HepG2 (cell line): ENCODE measurements around the gene ARFGAP3. TPM values are rescaled to one million over a fixed set of nuclear protein-coding genes. Genes with fewer than 3 reads are reported as not detected.

Source experiments
- ATF7 ChIP-seq, 2 experiments: fragments of 450-650 bp in 1 of 2; sonication (generic) in 1 of 2; formaldehyde crosslinking in 1 of 2; IDR thresholded peaks; 2 replicates each; pipeline versions ENCODE4 v1.4.0 to v1.6.1; 2016 to 2020; ENCODE audit warnings: antibody characterized with exemption in 1 of 2, mild to moderate bottlenecking in 1 of 2, missing genetic modification reagents in 1 of 2
- CREB1 ChIP-seq, 2 experiments: fragments of 450-650 bp in 1 of 2; IDR thresholded peaks; 2 replicates each; pipeline ENCODE4 v1.6.1; 2016 to 2017; ENCODE audit warnings: control low read depth in 1 of 2, mild to moderate bottlenecking in 1 of 2, missing compliant biosample characterization in 1 of 2, missing genetic modification characterization in 1 of 2
- CREM ChIP-seq, 2 experiments: sonication (generic) in 1 of 2; formaldehyde crosslinking in 1 of 2; IDR thresholded peaks; 2 replicates each; pipeline versions ENCODE4 v1.4.0 to v1.6.1; 2016 to 2020; ENCODE audit warnings: antibody characterized with exemption in 1 of 2, mild to moderate bottlenecking in 1 of 2, missing genetic modification reagents in 1 of 2
- FOXK1 ChIP-seq: sonication (generic); formaldehyde crosslinking; IDR thresholded peaks from 2 replicates; pipeline ENCODE4 v1.4.0; 2020; ENCODE audit warnings: low read depth, missing genetic modification reagents, borderline replicate concordance
- MED1 ChIP-seq: sonication (generic); formaldehyde crosslinking; IDR thresholded peaks from 2 replicates; pipeline ENCODE4 v1.4.0; 2020; ENCODE audit warnings: missing genetic modification reagents
- MEIS2 ChIP-seq: sonication (generic); formaldehyde crosslinking; IDR thresholded peaks from 2 replicates; pipeline ENCODE4 v1.9.0; 2021; ENCODE audit warnings: mild to moderate bottlenecking, missing genetic modification reagents
- MTA3 ChIP-seq: sonication (generic); formaldehyde crosslinking; IDR thresholded peaks from 2 replicates; pipeline ENCODE4 v1.4.0; 2020; ENCODE audit warnings: missing genetic modification reagents
- NRL ChIP-seq: sonication (generic); formaldehyde crosslinking; IDR thresholded peaks from 2 replicates; pipeline ENCODE4 v1.5.0; 2020; ENCODE audit warnings: missing genetic modification reagents, mild to moderate bottlenecking, moderate library complexity, borderline replicate concordance
- RBAK ChIP-seq: sonication (generic); formaldehyde crosslinking; IDR thresholded peaks from 2 replicates; pipeline ENCODE4 v1.5.1; 2020; ENCODE audit warnings: mild to moderate bottlenecking, missing genetic modification reagents
- STAT5B ChIP-seq: sonication (generic); formaldehyde crosslinking; IDR thresholded peaks from 2 replicates; pipeline ENCODE4 v1.4.0; 2020; ENCODE audit warnings: missing genetic modification reagents
- TBP ChIP-seq: sonication (generic); formaldehyde crosslinking; IDR thresholded peaks from 2 replicates; pipeline ENCODE4 v1.5.0; 2020; ENCODE audit warnings: missing genetic modification reagents
- TBX2 ChIP-seq: sonication (generic); formaldehyde crosslinking; IDR thresholded peaks from 2 replicates; pipeline ENCODE4 v1.5.0; 2020; ENCODE audit warnings: missing genetic modification reagents, mild to moderate bottlenecking, borderline replicate concordance
- TGIF2 ChIP-seq: IDR thresholded peaks from 2 replicates; pipeline ENCODE4 v1.6.1; 2016; ENCODE audit warnings: control low read depth, missing compliant biosample characterization
- TOE1 ChIP-seq: sonication (generic); formaldehyde crosslinking; IDR thresholded peaks from 2 replicates; pipeline ENCODE4 v1.4.0; 2020; ENCODE audit warnings: mild to moderate bottlenecking, missing genetic modification reagents
- TRIM24 ChIP-seq: sonication (generic); formaldehyde crosslinking; IDR thresholded peaks from 2 replicates; pipeline ENCODE4 v1.8.0; 2022; ENCODE audit warnings: mild to moderate bottlenecking, missing genetic modification reagents
- ZBTB20 ChIP-seq: sonication (generic); formaldehyde crosslinking; IDR thresholded peaks from 2 replicates; pipeline ENCODE4 v1.8.1; 2023; ENCODE audit warnings: missing genetic modification reagents, low read depth, mild to moderate bottlenecking, borderline replicate concordance
- ZFP36 ChIP-seq: fragments of 150-350 bp; IDR thresholded peaks from 2 replicates; pipeline ENCODE4 v1.6.1; 2018; ENCODE audit warnings: borderline replicate concordance, low read length, low read depth; ENCODE audit not compliant: partially characterized antibody
- ZNF253 ChIP-seq: sonication (generic); formaldehyde crosslinking; IDR thresholded peaks from 2 replicates; pipeline ENCODE4 v1.8.0; 2022; ENCODE audit warnings: mild to moderate bottlenecking, missing genetic modification reagents, borderline replicate concordance
- ZNF33B ChIP-seq: sonication (generic); formaldehyde crosslinking; IDR thresholded peaks from 2 replicates; pipeline ENCODE4 v1.5.1; 2020; ENCODE audit warnings: mild to moderate bottlenecking, missing genetic modification reagents
- ZNF777 ChIP-seq: sonication (generic); formaldehyde crosslinking; IDR thresholded peaks from 2 replicates; pipeline ENCODE4 v1.4.0; 2020; ENCODE audit warnings: missing genetic modification reagents
- ZSCAN21 ChIP-seq: sonication (generic); formaldehyde crosslinking; IDR thresholded peaks from 2 replicates; pipeline ENCODE4 v1.8.0; 2022; ENCODE audit warnings: mild to moderate bottlenecking, missing genetic modification reagents, moderate library complexity, borderline replicate concordance
- polyA plus RNA-seq, 8 experiments: library from polyadenylated mRNA; depleted of rRNA in 3 of 8; stranded (reverse) in 7 of 8; unstranded in 1 of 8; fragments of >200 nt; fragmentation: Illumina TruSeq in 4 of 8; extraction: Trizol in 4 of 8; gene quantifications; 2 replicates each; pipeline versions ENCODE4 v1.2.1 to v1.2.3, GENCODE V29; 2011 to 2016; ENCODE audit warnings: low read depth in 4 of 8, missing spikeins in 1 of 8, mixed read lengths in 1 of 8; ENCODE audit not compliant: insufficient read depth in 1 of 8
- total RNA-seq, 5 experiments: library from RNA; depleted of rRNA; stranded (reverse); fragments of >200 nt; fragmentation: Illumina TruSeq; extraction: Trizol; gene quantifications; 2 replicates each; pipeline ENCODE4 v1.2.3, GENCODE V29; 2016; ENCODE audit warnings: low read depth in 1 of 5
- TF ChIP-seq, protein P1 (sequence below): sonication (generic); formaldehyde crosslinking; IDR thresholded peaks from 2 replicates; pipeline ENCODE4 v1.4.0; 2020; ENCODE audit warnings: mild to moderate bottlenecking, low read depth, missing genetic modification reagents
- TF ChIP-seq, protein P2 (sequence below): sonication (generic); formaldehyde crosslinking; IDR thresholded peaks from 2 replicates; pipeline ENCODE4 v1.9.0; 2021; ENCODE audit warnings: missing genetic modification reagents, borderline replicate concordance
- TF ChIP-seq, protein P3 (sequence below), 2 experiments: sonication (generic) in 1 of 2; formaldehyde crosslinking in 1 of 2; IDR thresholded peaks; 2 replicates each; pipeline versions ENCODE4 v1.4.0 to v1.6.1; 2018 to 2020; ENCODE audit warnings: missing genetic modification reagents in 2 of 2, borderline replicate concordance in 1 of 2, low read depth in 1 of 2, mild to moderate bottlenecking in 1 of 2, missing biosample characterization in 1 of 2

Gene ARFGAP3
- total and polyA plus RNA-seq, 2 of the 13 experiments (the other 11 are each of a cell fraction or from before 2014, with no cell fraction given): 41.7 to 61.6 TPM

DNA sequence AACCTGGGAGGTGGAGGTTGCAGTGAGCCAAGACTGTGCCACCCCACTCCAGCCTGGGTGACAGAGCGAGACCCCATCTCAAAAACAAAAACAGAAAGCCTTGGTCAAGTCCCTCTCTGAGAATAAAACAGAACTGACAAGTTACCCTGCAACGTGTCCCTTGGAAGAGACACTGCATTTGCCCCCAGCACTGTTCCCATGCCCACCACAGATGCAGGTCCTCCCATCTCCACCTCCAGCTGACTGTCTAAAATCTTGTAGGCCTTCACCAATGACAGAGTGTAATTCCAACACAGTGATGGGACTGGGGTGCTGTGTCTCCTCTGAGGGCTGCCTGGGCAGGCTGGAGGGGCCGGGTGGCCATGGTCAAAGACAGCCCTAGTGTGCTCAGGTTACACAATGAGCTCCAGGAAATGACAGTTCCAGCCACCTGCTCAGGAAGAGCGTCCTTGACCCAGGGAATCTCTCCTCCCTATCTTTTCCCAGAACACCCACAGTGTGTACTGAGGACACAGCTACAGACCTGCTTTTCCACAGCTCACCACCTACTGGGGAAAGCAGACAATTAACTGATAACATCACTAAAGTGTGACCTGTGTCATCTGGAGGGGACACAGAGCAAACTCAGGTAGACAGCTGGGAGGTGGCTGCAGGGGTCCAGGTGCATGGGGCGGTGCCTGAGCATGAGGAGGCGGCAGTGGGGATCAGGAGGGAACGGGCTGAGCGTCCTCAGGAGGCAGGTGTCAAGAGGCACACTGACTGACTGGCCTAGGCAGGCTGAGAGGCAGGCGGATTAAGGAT, 56.4 kb downstream of the ARFGAP3 start (continued):
- TF ChIP-seq MEIS2 (CRISPR knock-in tag) (peak; percentile 84), ZBTB20 (CRISPR knock-in tag) (no peak; the same call in 1 of the 2 replicates), ZFP36 (no peak), MTA3 (no peak), RBAK (CRISPR knock-in tag) (no peak), TOE1 (CRISPR knock-in tag) (no peak), MED1 (CRISPR knock-in tag) (peak; percentile 97), FOXK1 (CRISPR knock-in tag) (peak; percentile 88; the same call in 1 of the 2 replicates), CREM (IDR thresholded peaks at IDR 0.05) (peak; percentile 98), CREM (CRISPR knock-in tag; IDR thresholded peaks at IDR 0.05) (peak; percentile 79), ZNF777 (no peak), TGIF2 (CRISPR knock-in tag) (peak; percentile 99), ZNF33B (CRISPR knock-in tag) (no peak), ZSCAN21 (CRISPR knock-in tag) (peak; percentile 78; the same call in 1 of the 2 replicates), ZNF253 (CRISPR knock-in tag) (no peak), TBX2 (peak; percentile 99), ATF7 (IDR thresholded peaks at IDR 0.05) (peak; percentile 80), ATF7 (CRISPR knock-in tag; IDR thresholded peaks at IDR 0.05) (peak; percentile 95), STAT5B (CRISPR knock-in tag) (0 out of 2 replicates have a peak, but pooled peaks have one; percentile 12), CREB1 (IDR thresholded peaks at IDR 0.05) (peak; percentile 96), CREB1 (CRISPR knock-in tag; IDR thresholded peaks at IDR 0.05) (peak; percentile 99), TRIM24 (CRISPR knock-in tag) (0 out of 2 replicates have a peak, but pooled peaks have one; percentile 45), TBP (CRISPR knock-in tag) (no peak), NRL (no peak; the same call in 1 of the 2 replicates)
- TF ChIP-seq, protein P1, sequence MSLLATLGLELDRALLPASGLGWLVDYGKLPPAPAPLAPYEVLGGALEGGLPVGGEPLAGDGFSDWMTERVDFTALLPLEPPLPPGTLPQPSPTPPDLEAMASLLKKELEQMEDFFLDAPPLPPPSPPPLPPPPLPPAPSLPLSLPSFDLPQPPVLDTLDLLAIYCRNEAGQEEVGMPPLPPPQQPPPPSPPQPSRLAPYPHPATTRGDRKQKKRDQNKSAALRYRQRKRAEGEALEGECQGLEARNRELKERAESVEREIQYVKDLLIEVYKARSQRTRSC (CRISPR knock-in tag): peak; percentile 77; the same call in 1 of the 2 replicates
- TF ChIP-seq, protein P2, sequence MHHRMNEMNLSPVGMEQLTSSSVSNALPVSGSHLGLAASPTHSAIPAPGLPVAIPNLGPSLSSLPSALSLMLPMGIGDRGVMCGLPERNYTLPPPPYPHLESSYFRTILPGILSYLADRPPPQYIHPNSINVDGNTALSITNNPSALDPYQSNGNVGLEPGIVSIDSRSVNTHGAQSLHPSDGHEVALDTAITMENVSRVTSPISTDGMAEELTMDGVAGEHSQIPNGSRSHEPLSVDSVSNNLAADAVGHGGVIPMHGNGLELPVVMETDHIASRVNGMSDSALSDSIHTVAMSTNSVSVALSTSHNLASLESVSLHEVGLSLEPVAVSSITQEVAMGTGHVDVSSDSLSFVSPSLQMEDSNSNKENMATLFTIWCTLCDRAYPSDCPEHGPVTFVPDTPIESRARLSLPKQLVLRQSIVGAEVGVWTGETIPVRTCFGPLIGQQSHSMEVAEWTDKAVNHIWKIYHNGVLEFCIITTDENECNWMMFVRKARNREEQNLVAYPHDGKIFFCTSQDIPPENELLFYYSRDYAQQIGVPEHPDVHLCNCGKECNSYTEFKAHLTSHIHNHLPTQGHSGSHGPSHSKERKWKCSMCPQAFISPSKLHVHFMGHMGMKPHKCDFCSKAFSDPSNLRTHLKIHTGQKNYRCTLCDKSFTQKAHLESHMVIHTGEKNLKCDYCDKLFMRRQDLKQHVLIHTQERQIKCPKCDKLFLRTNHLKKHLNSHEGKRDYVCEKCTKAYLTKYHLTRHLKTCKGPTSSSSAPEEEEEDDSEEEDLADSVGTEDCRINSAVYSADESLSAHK (CRISPR knock-in tag): no peak
- TF ChIP-seq, protein P3, sequence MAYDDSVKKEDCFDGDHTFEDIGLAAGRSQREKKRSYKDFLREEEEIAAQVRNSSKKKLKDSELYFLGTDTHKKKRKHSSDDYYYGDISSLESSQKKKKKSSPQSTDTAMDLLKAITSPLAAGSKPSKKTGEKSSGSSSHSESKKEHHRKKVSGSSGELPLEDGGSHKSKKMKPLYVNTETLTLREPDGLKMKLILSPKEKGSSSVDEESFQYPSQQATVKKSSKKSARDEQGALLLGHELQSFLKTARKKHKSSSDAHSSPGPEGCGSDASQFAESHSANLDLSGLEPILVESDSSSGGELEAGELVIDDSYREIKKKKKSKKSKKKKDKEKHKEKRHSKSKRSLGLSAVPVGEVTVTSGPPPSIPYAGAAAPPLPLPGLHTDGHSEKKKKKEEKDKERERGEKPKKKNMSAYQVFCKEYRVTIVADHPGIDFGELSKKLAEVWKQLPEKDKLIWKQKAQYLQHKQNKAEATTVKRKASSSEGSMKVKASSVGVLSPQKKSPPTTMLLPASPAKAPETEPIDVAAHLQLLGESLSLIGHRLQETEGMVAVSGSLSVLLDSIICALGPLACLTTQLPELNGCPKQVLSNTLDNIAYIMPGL (CRISPR knock-in tag; IDR thresholded peaks at IDR 0.05; ENCODE audit: borderline replicate concordance in 1 of 2, low read depth in 1 of 2): peak; percentile 65 to 81; a peak in 3 of 4 replicates
